D721Med (cell line): ENCODE data around the gene MSL2.
"Not testable (repeated sequence)": the region's sequence is repeated elsewhere in the genome, so short reads cannot be mapped to it uniquely, and the experiment has no call there.

Source experiments
- DNase-seq: peaks from one replicate; pipeline ENCODE4 v3.0.0; 2011; ENCODE audit warnings: low spot score; ENCODE audit not compliant: insufficient read length
- FAIRE-seq: peaks from 2 replicates; lab custom pipeline; 2011; peaks lifted over from hg19 to GRCh38; lab: Jason Lieb, UNC
- CTCF ChIP-seq: IDR thresholded peaks from 2 replicates; pipeline ENCODE4 v1.5.1; 2012; ENCODE audit warnings: mild to moderate bottlenecking, control low read depth; ENCODE audit not compliant: insufficient read depth; ENCODE audit errors: missing control alignments

The MSL2 gene

GRCh38 chr3:136177876-136178275, 18.3 kb downstream of the MSL2 start:
- TF ChIP-seq CTCF: no peak
- FAIRE-seq (no peak), DNase-seq (no peak)

- DNase-seq (no peak), FAIRE-seq (no peak)
- no peak for TF ChIP-seq CTCF
These were observed 22.1 kb downstream of the MSL2 start for GRCh38 chr3:136173939-136174490.

GRCh38 chr3:136171097-136171542, 25.0 kb downstream of the MSL2 start:
- no peak for DNase-seq
- no peak for TF ChIP-seq CTCF
- FAIRE-seq: no peak

- DNase-seq, FAIRE-seq: not testable (repeated sequence)
These were observed 27.9 kb downstream of the MSL2 start for GRCh38 chr3:136168236-136168635.

GRCh38 chr3:136166507-136166906, 29.6 kb downstream of the MSL2 start:
- TF ChIP-seq CTCF: no peak
- DNase-seq (no peak), FAIRE-seq (peak; percentile 63)

GRCh38 chr3:136163607-136164006, 32.5 kb downstream of the MSL2 start:
- peak; percentile 95 for FAIRE-seq
- DNase-seq: not testable (repeated sequence)

GRCh38 chr3:136162322-136162721, 33.8 kb downstream of the MSL2 start:
- DNase-seq: no peak
- no peak for TF ChIP-seq CTCF
- no peak for FAIRE-seq

GRCh38 chr3:136161516-136161915, 34.6 kb downstream of the MSL2 start:
- no peak for DNase-seq
- no peak for TF ChIP-seq CTCF

More at GRCh38 chr3:136161516-136161915, 34.6 kb downstream of the MSL2 start:
- FAIRE-seq: no peak
